Ureter (tissue), 1 donor: Measurements from ENCODE around the gene RUNX1. TPM values are rescaled to one million over a fixed set of nuclear protein-coding genes. Genes with fewer than 3 reads are reported as not detected.

Experiments
- DNase-seq: peaks from one replicate; pipeline ENCODE4 v3.0.0-alpha.2; 2020; ENCODE audit warnings: low spot score
- total RNA-seq: library from RNA; stranded (reverse); gene quantifications from one replicate; pipeline ENCODE4 v1.2.4, GENCODE V29; 2023
- donor health status: DM: yes; HTN: yes; CAD: no.

Gene RUNX1
- total RNA-seq, 1 donor from 2014 or later, result 84.0 TPM

GRCh38 chr21:34946385-34946840 is 102.7 kb downstream of the RUNX1 start:
- DNase-seq, result no peak

DNA sequence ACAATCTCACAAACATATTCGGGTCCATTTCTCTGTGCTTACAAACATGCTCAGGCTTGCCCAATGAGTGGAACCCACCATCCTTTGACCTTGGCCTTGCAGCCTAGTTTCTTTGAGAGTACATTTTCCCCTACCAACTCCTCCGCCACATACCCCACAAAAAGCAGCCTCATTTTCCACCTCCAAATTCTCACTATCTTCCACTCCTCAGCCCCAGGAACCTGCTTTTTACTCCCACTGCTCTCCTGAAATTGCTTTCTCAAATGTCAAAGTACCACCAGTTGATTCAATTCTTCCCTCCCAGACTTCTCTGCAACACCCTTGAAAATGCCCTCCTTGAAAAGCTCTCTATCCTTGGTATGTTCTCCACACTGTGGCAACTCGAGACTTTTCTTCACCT is 103.8 kb downstream of the RUNX1 start:
- no peak for DNase-seq

DNA sequence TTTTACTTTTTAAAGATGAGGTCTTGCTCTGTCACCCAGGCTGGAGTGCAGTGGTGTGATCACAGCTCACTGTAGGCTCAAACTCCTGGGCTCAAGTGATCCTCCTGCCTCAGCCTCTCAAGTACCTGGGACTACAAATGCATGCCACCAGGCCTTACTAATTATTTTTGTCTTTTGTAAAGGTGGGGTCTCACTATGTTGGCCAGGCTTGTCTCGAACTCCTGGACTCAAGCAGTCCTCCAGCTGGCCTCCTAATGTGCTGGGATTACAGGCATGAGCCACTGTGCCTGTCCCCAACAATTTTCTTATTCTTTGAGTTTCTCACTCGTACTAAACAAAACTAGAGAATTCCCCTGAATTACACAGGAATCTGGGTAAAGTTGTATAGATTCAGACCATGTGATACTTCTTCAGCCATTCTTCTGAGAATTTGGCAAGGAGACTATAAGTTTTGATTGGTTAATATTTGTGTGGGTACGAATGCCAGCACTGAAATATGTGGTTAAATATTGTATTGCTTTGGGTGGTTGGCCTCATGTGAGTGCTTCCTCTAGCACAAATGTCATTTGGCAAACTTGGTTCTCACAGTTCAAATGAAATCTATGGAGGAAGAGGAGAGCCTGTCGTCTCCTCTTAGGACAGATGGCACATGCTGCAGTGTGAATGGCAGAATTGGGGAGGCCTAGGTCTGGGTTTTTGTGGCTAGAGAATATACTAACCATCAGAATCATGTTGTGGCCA is 104.9 kb downstream of the RUNX1 start:
- DNase-seq, result no peak

DNA sequence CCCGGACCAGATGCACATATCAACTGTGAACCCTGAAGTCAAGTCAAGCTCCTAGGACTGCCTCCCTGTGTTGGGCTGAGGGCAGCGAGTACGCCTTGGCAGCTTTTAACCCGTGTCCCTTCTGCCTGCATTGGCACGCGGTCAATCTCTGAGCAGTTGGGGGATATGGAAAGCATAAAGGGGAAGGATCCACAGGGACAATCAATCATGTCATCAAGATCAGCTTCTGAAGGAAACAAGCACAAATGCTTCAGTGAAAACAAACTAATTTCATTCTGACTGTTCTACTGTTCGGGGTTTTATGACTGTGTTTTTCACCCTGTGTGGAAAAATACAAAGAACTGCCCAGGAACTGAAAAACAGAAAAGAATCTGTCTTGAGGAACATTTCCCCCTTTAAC is 106.2 kb downstream of the RUNX1 start:
- DNase-seq, result no peak

GRCh38 chr21:34941162-34941561 is 107.9 kb downstream of the RUNX1 start:
- DNase-seq, result no peak

GRCh38 chr21:34939673-34940331 is 109.3 kb downstream of the RUNX1 start:
- DNase-seq, result no peak

GRCh38 chr21:34938089-34938764 is 110.9 kb downstream of the RUNX1 start:
- DNase-seq, result no peak

DNA sequence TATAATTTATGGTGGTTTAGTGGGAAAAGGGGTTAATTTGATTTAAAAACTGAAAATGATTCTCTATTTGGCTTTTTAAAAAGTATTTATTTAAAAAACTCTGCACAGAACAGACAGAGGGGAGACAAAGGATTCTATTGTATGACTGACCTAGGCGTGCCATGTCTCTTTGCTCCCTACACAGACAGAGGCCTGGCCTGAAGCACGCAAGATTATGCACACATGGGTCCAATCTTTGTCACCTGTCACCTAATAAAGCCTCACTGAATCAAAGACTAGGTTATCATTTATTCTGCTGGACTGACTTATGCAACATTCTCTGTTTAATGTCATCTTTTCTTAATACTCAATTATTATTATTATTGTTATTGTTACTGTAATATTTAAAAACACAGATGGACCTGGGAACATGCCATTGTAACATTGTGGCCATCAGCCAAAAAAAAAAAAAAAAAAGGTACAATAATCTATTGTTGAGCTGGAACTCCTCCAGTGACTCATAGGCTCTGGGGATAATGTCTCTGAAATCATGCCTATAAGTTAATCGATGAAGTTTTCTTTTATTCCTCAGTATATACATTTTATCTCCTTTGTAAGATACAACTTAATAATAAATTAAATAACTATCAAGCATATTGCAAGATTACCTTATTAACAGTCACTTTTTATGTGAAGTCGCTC is 112.1 kb downstream of the RUNX1 start:
- DNase-seq, result no peak

DNA sequence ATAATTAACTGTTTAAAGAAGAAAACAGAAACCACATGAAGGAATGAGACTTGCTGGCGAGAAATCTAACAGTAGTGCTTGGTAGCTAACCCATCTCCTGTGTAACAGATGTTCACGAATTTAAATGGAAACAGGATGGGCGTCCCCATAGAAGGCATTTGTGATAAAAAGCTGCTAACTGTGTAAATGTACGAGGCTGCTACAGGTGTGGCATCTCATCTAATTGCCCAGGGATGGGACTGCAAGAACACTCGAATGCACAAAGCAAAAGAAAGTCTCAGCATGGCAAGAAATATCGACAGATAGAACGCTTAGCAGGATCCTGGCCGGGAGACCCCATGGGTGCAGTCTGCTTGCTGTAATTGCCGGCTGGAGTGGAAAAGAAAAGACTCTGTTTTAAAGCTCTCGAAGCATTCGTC is 112.7 kb downstream of the RUNX1 start:
- no peak for DNase-seq

GRCh38 chr21:34935898-34936297 is 113.2 kb downstream of the RUNX1 start:
- DNase-seq, result no peak

GRCh38 chr21:34935452-34935851 is 113.7 kb downstream of the RUNX1 start:
- no peak for DNase-seq

DNA sequence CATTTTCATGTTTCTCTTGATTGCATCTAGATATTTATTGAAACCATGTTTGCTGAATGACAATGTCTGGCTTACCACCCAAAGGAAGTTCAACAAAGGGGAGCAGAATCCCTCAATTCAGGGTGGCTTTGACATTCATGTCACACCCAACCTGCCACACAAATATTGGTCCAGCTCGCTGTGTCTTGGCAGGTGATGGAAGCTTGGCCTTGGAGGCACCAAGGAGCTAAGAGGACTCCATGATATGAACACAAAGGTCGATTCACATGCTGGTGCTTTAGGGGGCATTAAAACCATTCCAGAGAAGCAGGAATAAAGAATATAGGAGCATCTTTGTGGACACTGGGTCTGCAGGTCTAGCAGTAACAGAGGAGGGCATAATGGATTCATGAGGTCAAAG is 114.8 kb downstream of the RUNX1 start:
- no peak for DNase-seq

DNA sequence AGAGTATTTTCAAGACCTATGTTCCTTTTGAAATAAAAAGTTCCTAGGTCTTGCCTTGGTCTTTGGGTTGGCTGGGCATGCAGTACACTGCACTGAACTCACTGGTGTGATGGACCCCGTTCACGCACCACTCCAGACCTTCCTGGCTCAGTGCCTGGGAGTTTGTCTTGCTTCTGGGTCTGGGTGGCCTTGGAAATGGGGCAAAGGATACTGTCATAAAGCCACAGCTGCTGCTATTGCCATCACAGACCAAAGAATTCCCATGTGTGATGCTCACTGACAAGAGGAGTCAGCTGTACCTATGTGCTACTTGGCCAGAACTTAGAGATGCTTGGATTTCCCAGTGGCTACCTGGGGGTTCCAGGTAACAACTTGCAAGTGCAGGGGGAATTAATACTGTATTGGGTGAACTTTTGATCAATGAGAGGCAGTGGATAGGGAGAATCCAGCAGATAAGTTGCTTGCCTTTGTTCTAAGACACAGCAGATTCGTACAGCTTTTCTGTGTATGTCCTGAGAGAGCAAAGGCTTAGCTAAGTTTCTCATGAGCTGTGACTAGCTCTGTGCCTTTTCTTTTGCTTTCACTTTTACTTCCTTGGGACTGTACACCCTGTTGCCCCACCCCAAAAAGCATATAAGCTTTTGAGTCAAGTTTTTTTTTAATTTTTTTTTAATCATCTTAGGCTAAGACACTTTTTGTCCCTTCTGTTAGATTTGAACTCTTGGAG is 115.3 kb downstream of the RUNX1 start:
- DNase-seq, result no peak

DNA sequence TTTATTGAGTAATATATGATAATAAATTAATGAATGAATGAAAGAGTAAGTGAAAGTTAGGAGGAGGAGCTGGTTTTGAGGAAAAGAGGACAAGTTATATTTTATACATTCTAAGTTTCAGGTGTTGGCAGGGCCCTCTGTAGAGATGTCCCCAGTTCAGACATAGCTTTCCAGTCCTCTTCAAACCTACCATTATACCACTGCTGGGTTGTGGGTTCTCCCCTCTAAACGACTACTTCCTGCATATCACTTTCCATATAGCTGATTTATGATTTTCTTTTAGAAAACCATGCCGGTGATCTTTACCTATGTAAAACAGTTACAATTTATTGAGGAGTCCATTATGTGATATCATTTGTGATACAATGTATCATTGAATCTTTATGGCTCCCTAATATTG is 116.9 kb downstream of the RUNX1 start:
- DNase-seq, result no peak

- DNase-seq, result no peak
These were observed 118.1 kb downstream of the RUNX1 start for GRCh38 chr21:34930971-34931370.

DNA sequence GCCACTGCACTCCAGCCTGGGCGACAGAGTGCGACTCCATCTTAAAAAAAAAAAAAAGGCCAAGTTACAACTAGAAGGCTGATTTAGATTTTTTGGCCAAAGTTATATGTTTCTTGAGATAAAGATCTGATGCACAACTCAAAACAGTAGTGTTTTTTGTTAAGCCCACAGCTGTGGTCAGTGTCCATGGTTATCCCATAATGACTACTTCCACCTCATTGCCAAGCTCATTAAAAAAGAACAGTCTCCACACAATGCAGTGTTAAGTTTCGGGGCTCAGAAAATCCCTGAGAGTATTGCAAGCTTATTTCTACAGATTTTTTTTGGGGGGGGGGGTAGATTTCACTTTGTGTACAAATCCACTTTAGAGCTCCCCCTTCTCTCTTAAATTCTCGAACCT is 120.5 kb downstream of the RUNX1 start:
- DNase-seq, result no peak

- no peak for DNase-seq
These were observed 121.1 kb downstream of the RUNX1 start for GRCh38 chr21:34927992-34928391.

- no peak for DNase-seq
These were observed 122.2 kb downstream of the RUNX1 start for GRCh38 chr21:34926803-34927467.

GRCh38 chr21:34925597-34925996 is 123.5 kb downstream of the RUNX1 start:
- no peak for DNase-seq

DNA sequence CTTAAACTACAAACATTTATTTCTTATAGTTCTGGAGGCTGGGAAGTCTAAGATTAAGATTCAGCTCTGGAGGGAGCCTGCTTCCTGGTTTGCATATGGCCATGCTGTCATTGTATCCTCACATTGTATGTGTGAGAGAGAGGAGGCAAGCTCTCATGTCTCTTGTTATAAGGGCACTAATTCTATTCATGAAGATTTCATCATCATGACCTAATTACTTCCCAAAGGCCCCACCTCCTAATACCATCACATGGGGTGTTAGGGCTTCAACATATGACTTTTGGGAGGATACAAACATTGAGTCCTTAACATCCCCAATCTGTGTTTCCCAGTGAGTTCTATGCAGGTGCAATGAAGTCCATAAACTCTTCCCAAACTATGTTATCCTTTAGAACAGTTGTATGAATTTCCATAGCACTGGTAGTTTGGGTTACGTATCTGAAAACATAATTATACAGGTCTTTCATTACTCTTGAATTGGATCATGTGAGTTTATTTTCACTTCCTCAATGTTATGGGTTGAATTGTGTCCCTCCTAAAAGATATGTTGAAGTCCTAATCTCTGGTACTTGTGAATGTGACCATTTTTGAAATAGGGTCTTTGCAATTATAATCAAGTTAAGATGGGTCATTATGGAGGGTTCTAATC is 124.2 kb downstream of the RUNX1 start:
- DNase-seq, result no peak

DNA sequence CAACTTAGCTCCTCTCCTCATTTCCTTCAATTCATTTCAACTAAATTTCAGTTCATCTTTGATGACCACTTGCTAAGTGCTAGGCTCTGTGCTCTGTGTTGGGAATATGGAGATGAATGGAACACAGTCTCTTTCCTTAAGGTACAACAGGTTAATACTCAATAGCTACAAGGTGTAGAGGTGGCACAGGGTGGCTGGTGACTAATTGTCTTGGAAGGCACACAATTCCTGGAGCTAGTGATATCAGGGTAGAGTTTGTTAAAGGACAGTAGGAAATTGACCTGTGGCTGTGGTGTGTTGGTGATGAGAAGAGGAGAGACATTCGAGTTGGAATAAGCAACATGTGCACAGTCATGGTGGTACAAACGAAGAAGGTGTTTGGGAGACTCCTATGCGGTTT is 124.9 kb downstream of the RUNX1 start:
- DNase-seq, result no peak
